Measurements from ENCODE around the gene HSD17B4.

- no peak for TF ChIP-seq POLR2AphosphoS5 (IDR thresholded peaks at IDR 0.05; ENCODE audit: low read depth, low read length)
- TF ChIP-seq POLR2A (IDR thresholded peaks at IDR 0.05; ENCODE audit: low read depth, low read length), result no peak
- no peak for TF ChIP-seq TAF1 (IDR thresholded peaks at IDR 0.05; ENCODE audit: low read depth, low read length)
- no peak for TF ChIP-seq PAX5 (IDR thresholded peaks at IDR 0.05; ENCODE audit: insufficient read depth, low read length, severe bottlenecking)
- no peak for TF ChIP-seq POU2F2 (IDR thresholded peaks at IDR 0.05; ENCODE audit: low read depth, low read length)
Observed at GRCh38 chr5:119420169-119420568, 32.1 kb upstream of the HSD17B4 start.
